ENCODE results near the gene ZNF823.

DNA sequence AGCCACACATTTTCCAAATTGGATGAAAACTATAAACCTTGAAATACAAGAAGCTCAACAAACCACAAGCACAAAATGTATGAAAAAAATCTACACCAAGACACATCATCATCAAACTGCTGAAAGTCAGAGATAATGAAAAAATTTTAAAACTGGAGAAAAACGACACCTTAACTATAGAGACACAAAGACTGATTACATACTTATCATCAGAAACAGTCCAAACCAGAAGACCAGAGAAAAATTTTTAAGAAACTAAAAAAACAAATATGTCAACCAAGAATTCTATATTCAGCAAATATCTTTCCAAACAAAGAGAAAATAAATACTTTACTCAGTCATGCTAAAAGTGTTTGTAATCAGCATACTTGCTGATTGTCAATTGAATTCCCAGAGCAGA lies 8.5 kb upstream of the ZNF823 start:
- no peak for TF ChIP-seq CTCF (IDR thresholded peaks at IDR 0.05; ENCODE audit: insufficient read depth, low read length)
- TF ChIP-seq, protein P1, sequence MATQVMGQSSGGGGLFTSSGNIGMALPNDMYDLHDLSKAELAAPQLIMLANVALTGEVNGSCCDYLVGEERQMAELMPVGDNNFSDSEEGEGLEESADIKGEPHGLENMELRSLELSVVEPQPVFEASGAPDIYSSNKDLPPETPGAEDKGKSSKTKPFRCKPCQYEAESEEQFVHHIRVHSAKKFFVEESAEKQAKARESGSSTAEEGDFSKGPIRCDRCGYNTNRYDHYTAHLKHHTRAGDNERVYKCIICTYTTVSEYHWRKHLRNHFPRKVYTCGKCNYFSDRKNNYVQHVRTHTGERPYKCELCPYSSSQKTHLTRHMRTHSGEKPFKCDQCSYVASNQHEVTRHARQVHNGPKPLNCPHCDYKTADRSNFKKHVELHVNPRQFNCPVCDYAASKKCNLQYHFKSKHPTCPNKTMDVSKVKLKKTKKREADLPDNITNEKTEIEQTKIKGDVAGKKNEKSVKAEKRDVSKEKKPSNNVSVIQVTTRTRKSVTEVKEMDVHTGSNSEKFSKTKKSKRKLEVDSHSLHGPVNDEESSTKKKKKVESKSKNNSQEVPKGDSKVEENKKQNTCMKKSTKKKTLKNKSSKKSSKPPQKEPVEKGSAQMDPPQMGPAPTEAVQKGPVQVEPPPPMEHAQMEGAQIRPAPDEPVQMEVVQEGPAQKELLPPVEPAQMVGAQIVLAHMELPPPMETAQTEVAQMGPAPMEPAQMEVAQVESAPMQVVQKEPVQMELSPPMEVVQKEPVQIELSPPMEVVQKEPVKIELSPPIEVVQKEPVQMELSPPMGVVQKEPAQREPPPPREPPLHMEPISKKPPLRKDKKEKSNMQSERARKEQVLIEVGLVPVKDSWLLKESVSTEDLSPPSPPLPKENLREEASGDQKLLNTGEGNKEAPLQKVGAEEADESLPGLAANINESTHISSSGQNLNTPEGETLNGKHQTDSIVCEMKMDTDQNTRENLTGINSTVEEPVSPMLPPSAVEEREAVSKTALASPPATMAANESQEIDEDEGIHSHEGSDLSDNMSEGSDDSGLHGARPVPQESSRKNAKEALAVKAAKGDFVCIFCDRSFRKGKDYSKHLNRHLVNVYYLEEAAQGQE (IDR thresholded peaks at IDR 0.05; ENCODE audit: insufficient replicate concordance, low read depth): no peak

Data from HL-60 (cell line).